ENCODE data around the gene NR3C1.

The NR3C1 gene

GRCh38 chr5:143297756-143298155 is 105.7 kb downstream of the NR3C1 start:
- DNase-seq (ENCODE audit: low spot score), result no peak
- in situ Hi-C loops (cut with MboI; ENCODE audit: low sequenced_read_pairs, unreplicated experiment), result no loop called here
- no peak for TF ChIP-seq CTCF (IDR thresholded peaks at IDR 0.05; ENCODE audit: borderline replicate concordance, control extremely low read depth, extremely low read depth, insufficient read depth, missing control alignments)

DNA sequence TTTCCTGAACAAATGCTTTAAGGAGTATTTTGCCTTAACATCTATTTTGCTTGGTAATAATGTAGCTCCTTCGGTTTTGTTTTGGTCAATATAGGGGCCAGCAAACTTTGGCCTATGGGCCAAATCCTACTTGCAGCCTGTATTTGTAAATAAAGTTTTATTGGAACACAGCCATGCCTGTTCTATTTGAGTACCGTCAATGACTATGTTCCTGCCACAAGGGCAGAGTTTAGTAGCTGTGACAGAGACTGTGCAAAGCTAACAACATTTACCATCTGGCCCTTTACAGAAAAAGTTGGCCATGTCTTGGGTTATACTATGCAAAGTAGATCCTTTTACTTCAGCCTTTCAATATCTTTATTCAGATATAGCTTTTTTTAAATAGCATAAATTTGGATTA is 113.4 kb downstream of the NR3C1 start:
- in situ Hi-C loops (cut with MboI; ENCODE audit: low sequenced_read_pairs, unreplicated experiment), result no loop called here
- TF ChIP-seq CTCF (IDR thresholded peaks at IDR 0.05; ENCODE audit: borderline replicate concordance, control extremely low read depth, extremely low read depth, insufficient read depth, missing control alignments), result no peak
- DNase-seq (ENCODE audit: low spot score), result no peak

GRCh38 chr5:143284521-143284920 is 119.0 kb downstream of the NR3C1 start:
- no peak for DNase-seq (ENCODE audit: low spot score)
- in situ Hi-C loops (cut with MboI; ENCODE audit: low sequenced_read_pairs, unreplicated experiment), result no loop called here
- no peak for TF ChIP-seq CTCF (IDR thresholded peaks at IDR 0.05; ENCODE audit: borderline replicate concordance, control extremely low read depth, extremely low read depth, insufficient read depth, missing control alignments)

GRCh38 chr5:143284002-143284401 is 119.5 kb downstream of the NR3C1 start:
- DNase-seq (ENCODE audit: low spot score), result no peak
- in situ Hi-C loops (cut with MboI; ENCODE audit: low sequenced_read_pairs, unreplicated experiment), result no loop called here
- TF ChIP-seq CTCF (IDR thresholded peaks at IDR 0.05; ENCODE audit: borderline replicate concordance, control extremely low read depth, extremely low read depth, insufficient read depth, missing control alignments), result no peak

- no peak for DNase-seq (ENCODE audit: low spot score)
- TF ChIP-seq CTCF (IDR thresholded peaks at IDR 0.05; ENCODE audit: borderline replicate concordance, control extremely low read depth, extremely low read depth, insufficient read depth, missing control alignments), result no peak
- in situ Hi-C loops (cut with MboI; ENCODE audit: low sequenced_read_pairs, unreplicated experiment), result no loop called here
Measured at GRCh38 chr5:143281226-143281625, 122.3 kb downstream of the NR3C1 start.

- no peak for TF ChIP-seq CTCF (IDR thresholded peaks at IDR 0.05; ENCODE audit: borderline replicate concordance, control extremely low read depth, extremely low read depth, insufficient read depth, missing control alignments)
- DNase-seq (ENCODE audit: low spot score), result no peak
- in situ Hi-C loops (cut with MboI; ENCODE audit: low sequenced_read_pairs, unreplicated experiment), result no loop called here
Measured at GRCh38 chr5:143279698-143280097, 123.8 kb downstream of the NR3C1 start.

DNA sequence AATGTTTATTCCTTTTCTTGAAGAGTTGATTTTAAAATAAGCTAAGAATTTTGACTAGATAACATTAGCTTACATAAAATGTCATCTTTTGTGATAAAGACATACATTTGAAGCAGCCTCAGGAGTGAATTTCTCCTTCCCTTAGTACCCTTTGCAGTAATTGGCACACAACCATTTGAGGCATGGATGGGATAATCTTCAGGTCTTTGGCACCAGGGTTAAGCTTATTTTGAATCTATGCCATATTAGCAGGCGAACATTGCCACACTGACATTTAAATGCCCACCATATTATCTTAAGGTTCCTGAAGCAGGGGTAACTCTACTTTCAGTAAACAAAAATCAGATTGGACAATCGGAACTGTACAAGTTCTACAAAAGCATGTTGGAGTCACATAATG is 126.0 kb downstream of the NR3C1 start:
- in situ Hi-C loops (cut with MboI; ENCODE audit: low sequenced_read_pairs, unreplicated experiment), result no loop called here
- TF ChIP-seq CTCF (IDR thresholded peaks at IDR 0.05; ENCODE audit: borderline replicate concordance, control extremely low read depth, extremely low read depth, insufficient read depth, missing control alignments), result no peak
- DNase-seq (ENCODE audit: low spot score), result no peak
